ENCODE results near the gene LDLRAD2.
"Not testable (repeated sequence)": the region's sequence is repeated elsewhere in the genome, so short reads cannot be mapped to it uniquely, and the experiment has no call there.

Gene LDLRAD2

DNA sequence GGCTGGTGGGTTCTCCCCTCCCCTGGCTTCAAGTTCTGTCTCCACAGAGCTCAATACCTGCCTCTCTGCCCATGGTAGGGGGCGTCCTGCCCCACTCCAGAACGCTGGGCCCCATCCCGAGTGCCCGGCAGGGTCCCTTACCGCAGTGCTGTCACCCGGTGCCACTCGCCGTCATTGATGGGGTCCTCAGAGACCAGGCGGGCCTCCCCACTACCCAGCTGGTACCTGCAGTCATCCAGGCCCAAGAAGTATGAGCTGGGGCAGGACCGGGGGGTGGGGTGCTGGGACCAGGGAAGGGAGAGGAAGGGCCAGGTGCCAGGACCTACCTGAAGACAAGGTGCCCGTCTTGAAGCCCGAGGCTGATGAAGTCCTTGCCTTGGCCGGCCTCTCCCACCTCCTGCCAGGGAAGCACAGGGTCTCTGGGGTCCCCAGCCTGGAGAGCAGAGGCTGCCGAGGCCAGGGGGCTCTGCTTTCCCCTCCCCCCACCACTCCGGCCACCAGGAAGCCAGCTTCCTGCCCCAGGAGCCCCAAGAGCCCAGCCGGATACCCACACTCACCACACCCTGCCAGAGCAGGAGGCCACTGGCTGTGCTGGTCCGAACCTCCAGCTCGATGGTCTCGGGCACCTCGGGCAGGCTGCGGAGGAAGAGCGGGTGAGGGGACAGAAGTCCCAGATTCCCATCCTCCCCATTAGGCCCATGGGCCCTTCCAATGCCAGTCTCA lies 12.1 kb downstream of the LDLRAD2 start:
- DNase-seq (ENCODE audit: low read depth in 1 of 2, low spot score in 1 of 2): no peak

DNA sequence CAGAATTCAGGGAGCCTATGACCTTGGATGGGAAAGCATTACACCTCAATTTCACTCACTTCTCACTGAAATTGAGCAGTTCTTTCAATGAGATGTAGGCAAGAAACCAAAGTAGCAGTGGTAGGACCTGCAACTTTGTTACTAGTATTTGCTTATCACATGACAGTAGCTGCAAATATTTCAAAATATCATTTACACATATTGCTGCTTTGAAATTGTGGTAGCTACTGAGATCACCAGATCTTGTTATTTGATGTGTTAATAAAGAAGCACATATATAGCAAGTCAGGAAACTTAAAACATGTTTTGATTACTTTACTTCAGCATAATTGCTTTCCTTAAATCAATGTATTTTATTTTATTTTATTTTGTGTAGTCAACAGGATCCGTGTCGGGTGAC lies 12.9 kb downstream of the LDLRAD2 start:
- DNase-seq (ENCODE audit: low read depth in 1 of 2, low spot score in 1 of 2): no peak

DNA sequence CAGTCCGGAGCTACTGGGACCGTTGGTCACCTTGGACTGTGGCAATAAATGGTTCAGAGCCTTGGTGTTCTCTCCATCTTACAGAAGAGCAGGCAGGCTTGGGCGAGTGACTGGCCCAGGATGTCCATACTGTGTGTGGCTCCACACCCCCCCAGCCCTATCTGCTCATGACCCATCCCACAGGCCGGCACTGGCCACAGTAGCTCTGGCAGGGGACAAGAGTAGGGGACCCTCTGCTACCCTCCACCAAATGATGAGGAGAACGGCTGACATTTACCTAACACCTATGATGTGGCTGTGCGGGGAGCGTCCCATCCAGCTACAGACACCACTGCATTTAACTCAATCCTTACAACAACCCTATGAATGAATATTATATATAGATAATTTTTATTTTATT lies 13.3 kb downstream of the LDLRAD2 start:
- DNase-seq (ENCODE audit: low read depth in 1 of 2, low spot score in 1 of 2): no peak

DNA sequence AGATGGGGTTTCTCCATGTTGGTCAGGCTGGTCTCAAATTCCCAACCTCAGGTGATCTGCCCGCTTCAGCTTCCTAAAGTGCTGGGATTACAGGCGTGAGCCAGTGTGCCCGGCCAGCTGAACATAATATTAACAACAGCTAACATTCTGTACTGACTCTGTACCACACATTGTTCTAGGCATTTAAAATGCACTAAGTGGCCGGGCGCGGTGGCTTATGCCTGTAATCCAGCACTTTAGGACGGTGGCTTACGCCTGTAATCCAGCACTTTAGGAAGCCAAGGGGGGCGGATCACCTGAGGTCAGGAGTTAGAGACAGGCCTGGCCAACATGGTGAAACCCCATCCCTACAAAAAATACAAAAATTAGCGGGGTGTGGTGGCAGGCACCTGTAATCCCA lies 14.6 kb downstream of the LDLRAD2 start:
- not testable (repeated sequence) for DNase-seq (ENCODE audit: low read depth in 1 of 2, low spot score in 1 of 2)

DNA sequence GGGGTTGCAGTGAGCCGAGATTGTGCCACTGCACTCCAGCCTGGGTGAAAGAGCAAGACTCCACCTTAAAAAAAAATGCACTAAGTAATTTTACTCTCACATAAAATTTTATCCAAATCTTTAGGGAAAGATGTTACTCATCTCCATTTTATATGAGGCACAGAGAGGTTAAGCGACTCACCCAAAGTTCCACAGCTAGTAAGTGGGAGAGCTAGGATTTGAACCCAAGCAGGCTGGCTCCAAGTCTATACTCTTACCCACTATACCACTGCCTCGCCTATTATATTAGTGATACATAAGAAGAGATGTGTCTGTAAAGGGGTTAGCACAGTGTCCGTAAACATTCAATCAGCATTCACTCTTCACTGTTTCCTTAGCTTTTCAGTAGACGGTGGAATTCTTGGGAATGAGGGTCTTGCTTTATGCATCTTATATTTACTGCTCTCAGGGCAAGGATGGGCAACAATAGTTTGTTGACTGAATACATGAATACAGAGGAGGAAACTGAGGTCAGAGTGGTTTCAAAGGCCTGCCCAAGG lies 15.1 kb downstream of the LDLRAD2 start:
- DNase-seq (ENCODE audit: low read depth in 1 of 2, low spot score in 1 of 2): no peak

DNA sequence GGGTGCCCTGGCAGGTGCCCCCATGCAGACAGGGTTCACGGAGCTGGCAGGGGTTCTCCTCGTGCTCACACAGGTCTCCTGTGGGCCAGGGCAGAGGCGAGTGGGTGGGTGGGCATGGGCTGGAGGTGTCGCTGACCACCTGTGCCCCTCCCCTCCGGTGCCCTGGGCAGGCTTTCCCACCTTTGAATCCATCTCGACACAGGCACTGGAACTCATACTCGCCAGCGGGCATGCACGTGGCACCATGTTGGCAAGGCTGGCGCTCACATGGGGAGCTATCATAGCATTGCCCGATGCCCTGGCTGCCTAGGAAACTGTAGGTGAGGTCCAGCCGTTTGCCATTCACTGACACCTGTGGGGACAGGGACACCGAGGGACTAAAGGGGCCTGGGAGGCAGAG lies 16.0 kb downstream of the LDLRAD2 start:
- no peak for DNase-seq (ENCODE audit: low read depth in 1 of 2, low spot score in 1 of 2)

DNA sequence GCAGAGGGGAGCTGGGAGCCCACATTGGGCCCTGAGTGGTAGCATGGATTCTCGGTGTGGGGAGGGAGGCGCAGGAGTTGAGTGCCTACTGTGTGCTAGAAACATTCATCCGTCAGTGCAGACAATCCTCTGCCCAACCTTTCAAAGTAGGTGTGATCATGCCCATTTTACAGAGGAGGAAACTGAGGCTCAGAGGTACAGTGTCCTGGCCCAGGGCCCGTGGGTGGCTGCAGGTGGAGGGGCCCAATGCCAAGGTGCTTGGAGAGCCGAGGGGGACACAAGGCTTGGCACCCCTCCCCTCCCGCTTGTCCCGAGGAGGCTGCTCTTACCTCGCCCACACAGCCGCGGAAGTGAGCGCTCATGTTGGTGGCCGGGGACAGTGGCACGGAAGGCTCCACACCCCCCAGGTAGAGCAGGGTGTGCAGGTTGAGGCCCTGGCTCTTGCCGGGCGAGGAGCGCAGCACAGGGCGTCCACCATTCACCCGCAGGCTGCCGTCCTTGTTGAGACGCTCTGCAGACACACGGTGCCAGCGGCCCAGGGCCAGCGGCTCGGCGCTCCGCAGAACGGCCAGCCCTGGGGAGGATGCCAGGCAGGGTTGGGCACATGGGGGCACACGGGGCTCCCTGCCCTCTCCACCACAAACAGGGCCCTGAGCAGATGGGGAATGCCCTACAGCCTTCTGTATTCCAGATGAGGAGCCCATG lies 16.6 kb downstream of the LDLRAD2 start:
- DNase-seq (ENCODE audit: low read depth in 1 of 2, low spot score in 1 of 2): no peak

DNA sequence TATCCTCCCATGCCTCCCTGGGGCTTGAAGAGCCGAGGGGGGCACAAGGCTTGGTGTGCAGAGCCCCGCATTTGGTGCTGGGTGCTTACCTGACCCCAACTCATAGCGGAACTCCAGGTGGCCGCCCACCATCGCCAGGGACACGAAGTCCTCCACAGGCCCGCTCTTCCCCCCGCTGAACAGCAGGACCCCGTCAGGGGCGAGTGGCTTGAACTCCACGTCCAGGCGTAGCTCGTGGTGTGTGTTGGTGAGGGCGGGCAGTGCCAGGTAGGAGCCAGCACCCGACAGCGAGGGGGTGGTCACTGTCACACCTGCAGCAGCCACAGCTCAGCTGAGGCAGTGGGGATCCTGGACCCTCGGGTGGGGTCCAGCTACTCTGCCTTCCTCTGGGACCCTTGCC lies 17.2 kb downstream of the LDLRAD2 start:
- DNase-seq (ENCODE audit: low read depth in 1 of 2, low spot score in 1 of 2): no peak

DNA sequence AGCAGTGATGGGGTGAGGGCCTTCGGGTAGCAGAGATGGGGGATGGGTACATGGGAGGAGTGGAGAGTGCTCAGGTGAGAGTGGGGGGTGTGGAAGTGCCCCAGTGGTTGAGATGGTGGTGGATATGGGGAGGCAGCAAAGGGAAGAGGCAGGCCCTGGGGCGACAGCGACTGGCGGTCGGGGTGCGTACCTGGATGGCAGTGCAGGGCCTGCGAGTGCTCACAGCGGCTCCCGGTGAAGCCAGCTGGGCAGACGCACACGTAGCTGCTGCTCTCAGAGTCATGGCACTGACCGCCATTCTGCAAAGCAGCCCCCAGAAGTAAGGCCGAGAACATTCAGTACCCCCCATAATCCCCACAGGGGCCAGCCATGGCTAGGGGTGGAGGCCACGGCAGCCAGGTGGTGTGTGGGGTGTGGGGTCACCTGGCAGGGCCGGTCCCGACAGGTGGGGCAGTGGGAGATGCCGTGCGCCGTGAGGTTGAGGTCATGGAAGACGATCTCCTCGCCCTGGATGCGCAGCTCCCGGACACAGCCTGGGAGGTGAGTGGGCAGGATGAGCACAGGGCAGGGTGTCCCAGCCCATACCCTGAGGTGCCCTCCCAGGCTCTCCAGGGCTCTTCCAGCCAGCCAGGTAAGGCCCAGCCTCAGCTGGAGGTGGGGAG lies 18.9 kb downstream of the LDLRAD2 start:
- DNase-seq (ENCODE audit: low read depth in 1 of 2, low spot score in 1 of 2): no peak

DNA sequence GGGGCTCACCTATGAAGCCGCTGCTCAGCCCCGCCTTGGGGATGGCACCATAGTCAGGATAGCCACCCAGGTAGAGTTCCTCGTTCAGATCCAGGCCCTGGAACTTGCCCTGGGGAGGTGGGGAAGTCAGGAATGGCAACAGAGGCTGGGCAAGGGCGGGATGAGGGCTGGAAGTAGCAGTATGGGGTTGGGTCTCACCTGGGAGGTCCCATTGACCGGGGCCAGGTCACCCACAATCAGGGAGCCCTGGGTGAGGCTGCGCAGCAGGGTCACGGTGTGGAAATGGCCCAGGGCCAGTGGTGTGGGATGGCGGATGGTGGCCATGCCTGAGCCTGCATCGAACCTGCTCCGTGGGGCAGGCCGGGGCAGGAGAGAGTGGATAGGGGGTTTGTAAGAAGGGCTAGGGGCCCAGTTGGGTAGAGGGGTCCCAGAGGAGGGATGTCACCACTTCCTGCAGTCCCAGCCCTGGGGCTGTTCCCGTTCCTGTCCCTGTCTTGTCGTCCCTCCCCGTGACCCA lies 19.4 kb downstream of the LDLRAD2 start:
- no peak for DNase-seq (ENCODE audit: low read depth in 1 of 2, low spot score in 1 of 2)

DNA sequence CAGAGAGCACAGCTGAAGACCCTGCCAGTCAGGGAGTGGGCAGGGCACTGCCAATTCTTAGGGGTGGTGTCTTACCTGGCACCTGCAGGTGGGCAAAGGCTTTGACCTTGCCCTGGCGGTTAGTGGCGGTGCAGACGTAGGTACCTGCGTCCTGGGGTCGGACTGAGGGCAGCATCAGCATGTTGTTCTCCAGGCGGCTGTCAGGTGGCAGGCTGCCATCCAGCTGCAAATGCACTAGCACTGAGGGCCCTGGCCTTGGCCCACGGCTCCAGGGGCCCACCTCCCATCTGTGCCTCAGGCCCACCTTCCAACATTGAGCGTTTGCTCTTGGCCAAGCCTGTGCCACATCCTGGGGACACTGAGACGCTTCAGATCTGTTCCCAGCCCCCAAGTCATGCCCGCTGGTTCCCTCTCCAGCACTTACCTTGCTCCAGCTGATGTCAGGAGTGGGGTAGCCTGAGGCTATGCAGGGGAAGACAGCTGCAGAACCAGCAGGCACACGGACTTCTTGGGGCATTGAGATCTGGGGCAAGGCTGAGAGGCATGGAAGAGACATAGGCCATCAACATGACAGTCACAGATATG lies 21.4 kb downstream of the LDLRAD2 start:
- DNase-seq (ENCODE audit: low read depth in 1 of 2, low spot score in 1 of 2): no peak

DNA sequence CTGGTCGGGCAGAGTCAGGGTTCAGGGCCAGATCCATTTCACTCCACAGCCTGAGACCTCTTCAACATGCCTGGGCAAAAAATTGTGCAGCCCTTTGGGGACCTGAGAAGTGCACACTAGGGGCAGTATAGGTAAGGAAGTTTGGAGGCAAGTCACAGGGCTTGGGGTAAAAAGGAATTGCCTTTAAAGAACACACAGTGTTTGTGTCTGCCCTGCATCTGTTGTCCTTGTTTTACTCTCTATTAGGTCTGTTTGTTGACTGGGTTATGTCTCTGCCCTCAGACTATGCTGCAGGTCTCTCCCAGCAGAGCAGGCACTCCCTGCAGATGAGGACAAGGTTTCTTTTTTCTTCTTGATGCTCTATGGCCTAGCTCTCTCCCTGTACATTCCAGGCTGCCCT lies 22.0 kb downstream of the LDLRAD2 start:
- no peak for DNase-seq (ENCODE audit: low read depth in 1 of 2, low spot score in 1 of 2)

DNA sequence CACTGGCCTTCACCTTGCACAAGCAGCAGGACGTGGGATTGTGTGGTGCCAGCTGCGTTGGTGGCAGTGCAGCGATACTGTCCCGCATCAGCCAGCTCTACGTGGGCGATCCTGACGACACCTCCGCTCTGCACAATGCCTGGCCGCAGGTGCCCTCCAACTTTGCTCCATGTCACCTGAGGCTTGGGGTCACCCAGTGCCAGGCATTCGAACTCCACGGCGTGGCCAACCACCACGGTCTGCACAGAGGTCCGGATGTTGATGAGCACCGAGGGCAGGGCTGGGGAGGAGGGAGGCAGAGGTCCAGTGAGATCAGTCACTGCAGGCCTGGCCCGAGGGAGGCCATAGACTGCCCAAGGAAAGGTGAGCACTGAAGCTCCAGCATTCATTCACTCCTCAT lies 22.6 kb downstream of the LDLRAD2 start:
- no peak for DNase-seq (ENCODE audit: low read depth in 1 of 2, low spot score in 1 of 2)

DNA sequence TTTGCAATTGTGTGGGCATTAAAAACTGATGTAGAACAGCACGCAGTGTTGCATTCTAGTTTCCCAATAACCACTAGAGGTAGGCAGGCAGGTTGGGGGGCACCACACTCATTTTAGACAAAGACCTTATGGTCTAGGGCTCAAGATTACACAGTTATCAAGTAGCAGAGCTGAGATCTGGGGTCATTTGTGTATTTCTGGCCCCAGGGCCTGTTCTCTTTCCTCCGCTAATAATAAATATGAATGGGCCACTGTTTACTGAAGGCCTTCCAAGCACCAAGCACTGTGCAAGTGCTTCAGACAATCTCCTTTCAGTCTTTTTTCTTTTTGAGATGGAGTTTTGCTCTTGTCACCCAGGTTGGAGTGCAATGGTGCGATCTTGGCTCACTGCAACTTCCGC lies 23.9 kb downstream of the LDLRAD2 start:
- no peak for DNase-seq (ENCODE audit: low read depth in 1 of 2, low spot score in 1 of 2)

DNA sequence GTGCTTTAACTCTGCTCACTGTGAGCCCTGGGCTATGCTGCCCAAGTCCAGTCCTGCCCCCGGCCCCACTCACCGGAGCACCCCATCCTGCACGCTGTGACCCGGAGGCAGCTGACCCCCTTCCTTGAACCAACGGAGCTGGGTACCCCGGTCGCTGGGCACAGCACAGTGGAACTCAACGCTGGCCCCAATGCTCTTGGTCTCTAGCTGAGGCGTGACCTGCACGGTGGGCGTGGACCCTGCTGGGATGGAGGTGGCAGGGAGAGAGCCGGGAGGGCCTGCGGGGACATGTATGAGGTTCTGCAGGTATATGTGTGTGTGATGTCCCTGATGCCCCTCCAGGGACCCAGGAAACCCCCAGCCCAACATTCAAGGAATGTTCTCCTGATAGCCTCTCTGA lies 24.7 kb downstream of the LDLRAD2 start:
- no peak for DNase-seq (ENCODE audit: low read depth in 1 of 2, low spot score in 1 of 2)

DNA sequence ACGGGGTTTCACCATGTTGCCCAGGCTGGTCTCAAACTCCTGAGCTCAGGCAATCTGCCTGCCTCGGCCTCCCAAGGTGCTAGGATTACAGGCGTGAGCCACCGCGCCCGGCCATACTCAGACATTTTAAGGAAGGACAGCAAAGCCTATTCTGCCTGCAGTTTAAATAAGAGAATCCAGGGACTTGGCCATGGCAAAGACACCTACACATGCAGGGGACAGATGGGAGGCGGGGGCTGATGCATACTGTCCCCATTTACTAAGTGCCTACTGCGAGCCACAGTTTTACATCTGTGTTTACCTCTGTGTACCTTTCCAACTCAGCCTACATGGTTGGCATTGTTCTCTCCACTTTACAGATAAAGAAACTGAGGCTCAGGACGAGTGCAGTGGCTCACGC lies 25.4 kb downstream of the LDLRAD2 start:
- no peak for DNase-seq (ENCODE audit: low read depth in 1 of 2, low spot score in 1 of 2)

DNA sequence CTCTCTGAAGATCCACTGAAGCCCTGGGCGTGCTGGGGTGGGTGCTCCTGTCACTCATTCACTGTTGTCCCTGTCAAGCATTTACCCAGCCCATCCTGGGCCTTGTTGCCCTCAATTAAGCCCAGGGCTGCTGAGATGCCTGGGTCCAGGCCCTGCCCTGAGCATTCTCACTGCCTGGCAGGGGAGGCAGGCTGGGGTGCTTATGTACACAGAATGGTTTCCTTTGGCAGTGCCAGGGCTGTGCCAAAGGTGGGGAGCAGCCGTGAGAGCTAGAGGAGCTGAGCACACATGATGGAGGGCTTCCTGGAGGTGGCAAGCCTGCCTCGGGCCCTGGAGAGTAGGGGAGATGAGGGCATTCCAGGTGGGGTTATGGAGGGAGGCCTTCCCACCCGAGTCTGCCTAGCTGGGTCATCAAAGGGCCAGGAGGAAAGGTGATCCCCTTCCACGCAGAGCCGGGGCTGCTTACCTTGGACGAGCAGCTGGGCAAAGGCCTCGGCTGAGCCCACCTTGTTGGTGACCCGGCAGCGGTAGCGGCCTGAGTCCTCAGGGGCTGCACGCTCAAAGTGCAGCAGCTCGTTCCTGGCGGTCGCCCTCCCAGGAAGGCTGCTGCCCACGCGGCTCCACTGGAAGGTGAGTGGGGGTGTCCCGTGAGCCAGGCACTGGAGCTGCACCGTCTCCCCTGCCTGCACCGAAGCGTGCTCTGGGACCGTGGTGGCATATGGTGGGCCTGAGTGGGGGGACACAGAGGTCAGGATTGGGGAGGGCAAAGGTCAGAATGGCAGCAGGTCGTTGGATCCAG lies 26.5 kb downstream of the LDLRAD2 start:
- DNase-seq (ENCODE audit: low read depth in 1 of 2, low spot score in 1 of 2): no peak

DNA sequence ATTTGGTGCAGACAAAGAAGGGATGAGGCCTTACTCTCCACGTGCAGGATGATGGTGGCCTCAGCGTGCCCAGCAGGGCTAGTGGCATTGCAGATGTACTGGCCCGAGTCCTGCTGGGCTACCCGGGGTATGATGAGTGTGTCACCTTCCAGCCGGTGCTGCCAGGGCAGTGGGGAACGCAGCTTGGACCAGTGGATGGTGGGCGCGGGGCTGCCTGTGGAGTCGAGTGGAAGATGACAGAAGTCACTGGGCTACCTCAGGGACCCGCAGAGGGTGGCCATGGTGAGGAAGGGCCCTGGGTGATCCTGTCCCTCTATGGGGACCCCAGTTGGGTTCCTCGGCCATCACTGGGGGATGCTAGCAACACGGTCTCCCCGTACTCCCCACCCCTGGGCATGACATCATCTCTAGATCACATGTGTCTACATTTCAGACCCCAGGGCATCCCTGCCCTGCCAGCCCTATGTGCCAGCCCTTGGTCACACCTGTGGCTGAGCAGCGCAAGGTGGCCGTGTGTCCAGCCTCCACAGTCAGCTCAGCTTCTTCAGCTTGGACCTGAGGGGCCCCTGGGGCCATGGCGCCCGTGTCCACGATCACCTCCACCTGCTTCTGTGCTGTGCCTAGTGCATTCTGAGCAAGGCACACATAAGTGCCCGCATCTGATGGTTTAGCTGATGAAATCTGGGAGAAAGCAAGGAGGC lies 27.4 kb downstream of the LDLRAD2 start:
- no peak for DNase-seq (ENCODE audit: low read depth in 1 of 2, low spot score in 1 of 2)

DNA sequence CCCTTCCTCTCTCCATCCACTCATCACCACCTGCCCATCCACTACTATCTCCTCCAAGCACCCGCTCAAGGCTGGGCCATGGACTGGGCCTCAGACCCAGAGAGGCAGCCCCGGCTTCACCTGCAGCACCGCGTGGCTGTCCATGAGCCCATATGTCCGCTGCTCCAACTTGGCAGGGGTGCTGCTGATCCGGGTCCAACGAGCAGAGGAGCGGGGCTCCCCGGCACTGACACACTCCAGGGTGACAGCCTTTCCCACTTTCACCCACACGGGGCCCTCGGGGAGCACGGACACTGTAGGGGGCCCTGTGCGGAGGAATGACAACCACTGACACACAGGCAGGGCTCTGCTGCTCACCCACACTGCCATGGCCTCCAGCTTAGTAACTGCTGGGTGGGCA lies 28.9 kb downstream of the LDLRAD2 start:
- no peak for DNase-seq (ENCODE audit: low read depth in 1 of 2, low spot score in 1 of 2)

DNA sequence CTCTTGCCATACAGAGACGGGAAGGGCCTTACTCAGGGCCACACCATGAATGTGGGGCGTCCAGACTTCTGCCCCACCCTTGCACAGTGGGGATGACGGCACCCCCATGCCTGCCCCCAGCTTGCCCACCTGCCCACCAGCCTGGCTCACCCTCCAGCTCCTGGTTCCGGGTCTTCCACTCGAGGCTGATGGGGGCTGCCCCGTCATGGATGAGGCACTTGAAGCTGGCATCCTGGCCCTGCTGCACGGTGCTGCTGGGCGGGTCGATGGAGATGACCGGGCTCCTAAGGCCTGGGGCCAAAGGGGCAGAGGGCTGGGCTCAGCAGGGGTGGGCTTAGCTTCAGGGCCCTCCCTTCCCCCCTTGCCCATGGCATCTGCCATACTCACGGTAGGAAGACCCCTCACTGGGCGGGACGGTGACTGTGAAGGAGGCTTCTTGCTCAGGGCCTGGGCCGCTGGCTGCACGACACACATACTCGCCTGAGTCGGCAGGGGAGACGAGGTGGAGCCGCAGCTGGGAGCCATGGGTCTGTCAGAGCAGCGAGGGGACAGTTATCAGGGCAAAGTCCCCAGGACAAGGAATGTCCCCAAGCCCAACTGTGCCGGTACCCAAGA lies 29.9 kb downstream of the LDLRAD2 start:
- DNase-seq (ENCODE audit: low read depth in 1 of 2, low spot score in 1 of 2): no peak
